Thyroid gland (tissue), 4 donors: ENCODE data around the gene LPAR1.

Source experiments
- CTCF ChIP-seq, 6 experiments: fragments of 200-600 bp in 3 of 6; fragments of 450-650 bp in 3 of 6; sonication (generic) in 3 of 6; IDR thresholded peaks; one replicate each; pipeline ENCODE4 v1.5.1; 2016 to 2019; ENCODE audit warnings: antibody characterized with exemption in 6 of 6, mild to moderate bottlenecking in 2 of 6, inconsistent platforms in 1 of 6, moderate library complexity in 1 of 6
- POLR2A ChIP-seq, 2 donors: fragments of 450-650 bp; IDR thresholded peaks; one replicate each; pipeline ENCODE4 v1.6.1; 2017; ENCODE audit warnings: antibody characterized with exemption in 2 of 2, mild to moderate bottlenecking in 2 of 2, moderate library complexity in 1 of 2

GRCh38 chr9:110951805-110952539, 86.3 kb downstream of the LPAR1 start:
- TF ChIP-seq CTCF (IDR thresholded peaks at IDR 0.05) (no peak), POLR2A (IDR thresholded peaks at IDR 0.05) (no peak)
